ENCODE measurements around the gene EIF2A. TPM values are rescaled to one million over a fixed set of nuclear protein-coding genes. Genes with fewer than 3 reads are reported as not detected.
A peak's percentile ranks its signal among the peaks of the same experiment; 100 is the strongest.

Gene EIF2A
- total and polyA plus RNA-seq, 9 donors = 88.8 to 206 (median 112) TPM

GRCh38 chr3:150527464-150528255, 18.9 kb upstream of the EIF2A start:
- TF ChIP-seq POLR2A (IDR thresholded peaks at IDR 0.05) (no peak), EP300 (IDR thresholded peaks at IDR 0.05) (no peak), CTCF (IDR thresholded peaks at IDR 0.05) (no peak)
- no peaks in the 10 kb centered on the region for H3K36me3 ChIP-seq
- no peaks in the 10 kb centered on the region for H3K9me3 ChIP-seq
- intact Hi-C loops (cut with DNase I) = no loop called here
- H3K27ac ChIP-seq = no peak overlapping the region
- no peaks in the 10 kb centered on the region for H3K27me3 ChIP-seq
- peaks cover 1% of the 10 kb centered on the region for H3K4me1 ChIP-seq (ENCODE audit: insufficient read depth)
- no peak for DNase-seq
- no peak overlapping the region for H3K4me3 ChIP-seq
- WGBS, 3 donors = 42 to 57% (median 44%) methylated on average over 10 of the region's 10 CpGs

GRCh38 chr3:150528354-150528797, 18.2 kb upstream of the EIF2A start:
- Histone ChIP-seq H3K4me3 (no peak overlapping the region), H3K27me3 (no peaks in the 10 kb centered on the region), H3K36me3 (no peaks in the 10 kb centered on the region), H3K27ac (no peak overlapping the region), H3K4me1 (ENCODE audit: insufficient read depth) (peaks cover 1% of the 10 kb centered on the region), H3K9me3 (no peaks in the 10 kb centered on the region)
- TF ChIP-seq POLR2A (IDR thresholded peaks at IDR 0.05) (no peak), CTCF (IDR thresholded peaks at IDR 0.05) (peak in 1 of 3 donors; percentile 21)
- DNase-seq = no peak
- 1 to 2% (median 1%) methylated on average over 2 of the region's 2 CpGs for WGBS, 3 donors
- intact Hi-C loops (cut with DNase I) = no loop called here

GRCh38 chr3:150531775-150532174, 14.8 kb upstream of the EIF2A start:
- Histone ChIP-seq H3K4me1 (ENCODE audit: insufficient read depth) (peaks cover 1% of the 10 kb centered on the region), H3K27ac (no peak overlapping the region), H3K36me3 (no peaks in the 10 kb centered on the region), H3K27me3 (no peaks in the 10 kb centered on the region), H3K4me3 (no peak overlapping the region), H3K9me3 (no peaks in the 10 kb centered on the region)
- no peak for DNase-seq
- TF ChIP-seq EP300 (IDR thresholded peaks at IDR 0.05) (no peak), CTCF (IDR thresholded peaks at IDR 0.05) (no peak), POLR2A (IDR thresholded peaks at IDR 0.05) (no peak)
- intact Hi-C loops (cut with DNase I) = no loop called here

- no peak for DNase-seq
- H3K27me3 ChIP-seq = no peaks in the 10 kb centered on the region
- no peak for TF ChIP-seq POLR2A (IDR thresholded peaks at IDR 0.05)
- TF ChIP-seq EP300 (IDR thresholded peaks at IDR 0.05) = no peak
- no peak for TF ChIP-seq CTCF (IDR thresholded peaks at IDR 0.05)
- 87 to 89% (median 89%) methylated on average over 4 of the region's 4 CpGs for WGBS, 3 donors
- no peak overlapping the region for H3K4me3 ChIP-seq
- intact Hi-C loops (cut with DNase I) = no loop called here
- H3K27ac ChIP-seq = no peak overlapping the region
- no peaks in the 10 kb centered on the region for H3K36me3 ChIP-seq
- H3K4me1 ChIP-seq (ENCODE audit: insufficient read depth) = peaks cover 7% of the 10 kb centered on the region
- no peaks in the 10 kb centered on the region for H3K9me3 ChIP-seq
Observed at GRCh38 chr3:150535204-150535603, 11.4 kb upstream of the EIF2A start.

All from ovary (tissue), 9 donors.